ENCODE measurements around the gene DDAH1. TPM values are rescaled to one million over a fixed set of nuclear protein-coding genes. Genes with fewer than 3 reads are reported as not detected.

Gene DDAH1
- total and polyA plus RNA-seq, 4 donors: 25.8 to 42.7 (median 31.7) TPM

- no peak for DNase-seq (ENCODE audit: low spot score)
- TF ChIP-seq REST (IDR thresholded peaks at IDR 0.05) (no peak), FOXA1 (IDR thresholded peaks at IDR 0.05) (no peak), RAD21 (IDR thresholded peaks at IDR 0.05) (no peak), FOXA2 (IDR thresholded peaks at IDR 0.05) (no peak), ZBTB33 (IDR thresholded peaks at IDR 0.05) (no peak), EGR1 (IDR thresholded peaks at IDR 0.05; ENCODE audit: low read depth in 2 of 2) (no peak), SP1 (IDR thresholded peaks at IDR 0.05) (no peak), HNF4A (conservative IDR thresholded peaks at IDR 0.05) (no peak), NR2F2 (IDR thresholded peaks at IDR 0.05) (no peak), ATF3 (IDR thresholded peaks at IDR 0.05) (no peak), YY1 (IDR thresholded peaks at IDR 0.05) (no peak), GABPA (IDR thresholded peaks at IDR 0.05 in 1 of 2, conservative IDR thresholded peaks at IDR 0.05 in 1 of 2) (no peak), CTCF (IDR thresholded peaks at IDR 0.05; ENCODE audit: low read depth, low read length, missing input control) (no peak), TAF1 (conservative IDR thresholded peaks at IDR 0.05) (no peak), MAX (IDR thresholded peaks at IDR 0.05) (no peak), JUND (IDR thresholded peaks at IDR 0.05) (no peak), RXRA (IDR thresholded peaks at IDR 0.05) (no peak), HNF4G (IDR thresholded peaks at IDR 0.05) (no peak)
- no peaks in the 10 kb centered on the region for H3K9me3 ChIP-seq (ENCODE audit: control insufficient read depth in 4 of 4, low read length in 3 of 4)
- H3K9ac ChIP-seq (ENCODE audit: low read depth in 1 of 2, low read length in 2 of 2): no peak overlapping the region
- 86% methylated on average over 3 of the region's 3 CpGs for WGBS
- H3K36me3 ChIP-seq (ENCODE audit: control insufficient read depth in 4 of 4, insufficient read depth in 3 of 4, low read depth in 1 of 4, low read length in 3 of 4): no peaks in the 10 kb centered on the region
- H3K4me3 ChIP-seq (ENCODE audit: low read depth in 1 of 3, low read length in 3 of 3): no peak overlapping the region
- no peaks in the 10 kb centered on the region for H3K27me3 ChIP-seq (ENCODE audit: control insufficient read depth in 4 of 4, insufficient read depth in 4 of 4, low read length in 3 of 4)
- H3K4me1 ChIP-seq (ENCODE audit: control insufficient read depth in 4 of 4, insufficient read depth in 4 of 4, low read length in 3 of 4): peaks cover 9 to 37% (median 19%) of the 10 kb centered on the region in 4 donors
- peak overlapping the region; percentile 23 to 77 for H3K27ac ChIP-seq (ENCODE audit: low read depth in 1 of 2, low read length in 2 of 2)
These were observed 91.6 kb downstream of the DDAH1 start for GRCh38 chr1:85373378-85373708.
